ENCODE results near the gene DDIT3. TPM values are rescaled to one million over a fixed set of nuclear protein-coding genes. Genes with fewer than 3 reads are reported as not detected.

DDIT3 gene
- total and polyA plus RNA-seq, 2 of the 8 experiments (the other 6 are each of a cell fraction or from before 2014, with no cell fraction given): 4.9 to 5.7 TPM

- Histone ChIP-seq H2AFZ (ENCODE audit: low read length) (no peak overlapping the region), H3K56ac (replicated peaks; ENCODE audit: insufficient read length, low read depth, low read length) (no peak overlapping the region), H3K27ac (ENCODE audit: low read depth, low read length) (no peak overlapping the region), H3K23ac (ENCODE audit: insufficient read length) (no peak overlapping the region), H3K23me2 (ENCODE audit: low read depth, low read length) (peaks cover 19% of the 10 kb centered on the region), H4K5ac (ENCODE audit: insufficient read length, low read depth, low read length) (no peak overlapping the region), H4K91ac (replicated peaks; ENCODE audit: insufficient read length, low read length) (no peak overlapping the region), H3K9ac (replicated peaks in 1 of 4; ENCODE audit: extremely low read depth in 1 of 4, low read depth in 3 of 4, low read length in 3 of 4) (peak overlapping the region in 1 of 4 experiments; percentile 82; a peak in 3 of 7 replicates), H4K20me1 (replicated peaks in 1 of 2; ENCODE audit: control insufficient read depth in 1 of 2, insufficient read depth in 2 of 2, low read length in 2 of 2) (peaks cover 6 to 12% of the 10 kb centered on the region in 2 experiments), H2BK12ac (ENCODE audit: low read depth, low read length) (no peak overlapping the region), H3K14ac (ENCODE audit: insufficient read length) (no peak overlapping the region), H3K18ac (ENCODE audit: extremely low read depth, low read length) (no peak overlapping the region), H4K8ac (ENCODE audit: extremely low read depth, insufficient read depth, low read length) (no peak overlapping the region), H3K9me3 (ENCODE audit: insufficient read depth in 2 of 2, low read depth in 1 of 2, low read length in 1 of 2) (no peaks in the 10 kb centered on the region), H2BK15ac (ENCODE audit: low read length) (no peak overlapping the region), H3K4ac (replicated peaks; ENCODE audit: insufficient read length, low read depth, low read length) (no peak overlapping the region), H3K36me3 (ENCODE audit: control insufficient read depth in 2 of 4, insufficient read depth in 4 of 4, low read length in 3 of 4) (no peaks in the 10 kb centered on the region), H2BK20ac (ENCODE audit: low read length) (no peak overlapping the region), H3K4me1 (replicated peaks in 1 of 4; ENCODE audit: control insufficient read depth in 3 of 4, insufficient read depth in 4 of 4, low read length in 3 of 4) (peaks cover 7 to 25% (median 10%) of the 10 kb centered on the region in 4 experiments; a peak in 6 of 7 replicates), H3K79me2 (ENCODE audit: control insufficient read depth in 1 of 2, insufficient read depth in 2 of 2, low read length in 2 of 2) (peaks cover 4 to 42% of the 10 kb centered on the region in 2 experiments; a peak in 3 of 4 replicates), H3K79me1 (ENCODE audit: low read depth, low read length) (peaks cover 8% of the 10 kb centered on the region; the same call in 1 of the 2 replicates), H2BK120ac (replicated peaks; ENCODE audit: low read depth, low read length) (no peak overlapping the region), H3K4me2 (ENCODE audit: insufficient read depth in 1 of 2, low read depth in 2 of 2, low read length in 2 of 2) (peak overlapping the region; percentile 17 to 85; a peak in 3 of 4 replicates), H3K4me3 (ENCODE audit: extremely low read depth in 1 of 4, insufficient read depth in 2 of 4, low read depth in 3 of 4, low read length in 4 of 4) (peak overlapping the region; percentile 63 to 90 (median 81)), H2AK5ac (ENCODE audit: low read depth, low read length) (no peak overlapping the region), H3K27me3 (replicated peaks in 1 of 4; ENCODE audit: control insufficient read depth in 3 of 4, extremely low read depth in 1 of 4, insufficient read depth in 3 of 4, low read length in 3 of 4) (peaks cover 0 to 5% (median 3%) of the 10 kb centered on the region in 4 experiments; a peak in 2 of 7 replicates), H2BK5ac (ENCODE audit: low read depth, low read length) (no peak overlapping the region)
- 31% methylated on average over 9 of the region's 9 CpGs; no CpG with 5 or more reads in 1 of the 2 experiments for WGBS, 2 experiments (ENCODE audit: extremely low coverage in 1 of 2, insufficient coverage in 1 of 2, insufficient read length in 1 of 2, insufficient replicate concordance in 2 of 2, low coverage in 1 of 2, low lambda C conversion rate in 2 of 2, missing lambda C conversion rate in 1 of 2)
- POLR2A ChIA-PET (ENCODE audit: partially characterized antibody): interaction anchor here (0.6 to 6.6 kb wide), 12 partner anchors 10 to 318 kb away, joined by 3 to 65 read pairs (median 5); partner anchors contain the start of genes DDIT3, SHMT2 and TSPAN31
- DNase-seq (ENCODE audit: low read depth in 1 of 2, low spot score in 2 of 2) (no peak), FAIRE-seq (no peak)
- CTCF ChIA-PET (ENCODE audit: partially characterized antibody): interaction anchor here (1.3 kb wide), 2 partner anchors 15 to 371 kb away, joined by 3 read pairs; no protein-coding TSS in a partner anchor
- TF ChIP-seq CTBP2 (IDR thresholded peaks at IDR 0.05; ENCODE audit: borderline replicate concordance, insufficient read depth, insufficient read length, low read length): no peak
- TF ChIP-seq POLR2AphosphoS5 (IDR thresholded peaks at IDR 0.05; ENCODE audit: low read depth, low read length): no peak
- peak; percentile 18; the same call in 1 of the 2 replicates for TF ChIP-seq SRF (IDR thresholded peaks at IDR 0.05; ENCODE audit: low read depth, low read length)
- TF ChIP-seq MAX (IDR thresholded peaks at IDR 0.05): no peak
- TF ChIP-seq SP1 (IDR thresholded peaks at IDR 0.05; ENCODE audit: low read depth, low read length): no peak
- no peak for TF ChIP-seq ZNF274 (IDR thresholded peaks at IDR 0.05; ENCODE audit: borderline replicate concordance, extremely low read depth, low read length)
- peak; percentile 93 for TF ChIP-seq CREB1 (IDR thresholded peaks at IDR 0.05)
- TF ChIP-seq JUND (IDR thresholded peaks at IDR 0.05; ENCODE audit: low read length): peak; percentile 69; the same call in 1 of the 2 replicates
- TF ChIP-seq SIX5 (IDR thresholded peaks at IDR 0.05; ENCODE audit: low read depth, low read length): peak; percentile 83
- TF ChIP-seq CBX8 (IDR thresholded peaks at IDR 0.05; ENCODE audit: borderline replicate concordance, low read depth, low read length): no peak
Observed at GRCh38 chr12:57547288-57548012, 27.1 kb upstream of the DDIT3 start.

Measured in H1 (cell line).